SK-N-SH treated with all-trans-retinoic acid at 6 μM for 48 hours (cell line): ENCODE results near the gene KCNQ5.

Source experiments
- ATAC-seq: fragments of 200-7000 bp; cut with Tn5 transposase; 3 replicates; pipeline ENCODE4 v1.9.1; 2020; ENCODE audit warnings: mild to moderate bottlenecking, moderate library complexity
- ARNTL ChIP-seq: fragments of 450-650 bp; formaldehyde crosslinking; IDR thresholded peaks from 2 replicates; pipeline ENCODE4 v1.5.0; 2020; ENCODE audit warnings: low read depth, mild to moderate bottlenecking, moderate library complexity, borderline replicate concordance
- BACH2 ChIP-seq: fragments of 250-450 bp; sonication (Bioruptor Pico); IDR thresholded peaks from 2 replicates; pipeline ENCODE4 v1.9.0; 2021; ENCODE audit warnings: mild to moderate bottlenecking, borderline replicate concordance
- CSDC2 ChIP-seq: fragments of 250-450 bp; sonication (Bioruptor Pico); IDR thresholded peaks from 2 replicates; pipeline ENCODE4 v1.5.0; 2020; ENCODE audit warnings: mild to moderate bottlenecking, moderate library complexity
- CSRNP3 ChIP-seq: fragments of 250-450 bp; sonication (Bioruptor Pico); IDR thresholded peaks from 2 replicates; pipeline ENCODE4 v1.5.1; 2021; ENCODE audit warnings: mild to moderate bottlenecking, moderate library complexity
- ESRRG ChIP-seq: fragments of 250-450 bp; sonication (Bioruptor Pico); IDR thresholded peaks from 2 replicates; pipeline ENCODE4 v1.6.1; 2021; ENCODE audit warnings: mild to moderate bottlenecking
- GLIS3 ChIP-seq: fragments of 250-450 bp; sonication (Bioruptor Pico); IDR thresholded peaks from 2 replicates; pipeline ENCODE4 v1.5.0; 2020; ENCODE audit warnings: mild to moderate bottlenecking, moderate library complexity
- OSR1 ChIP-seq: fragments of 250-450 bp; sonication (Bioruptor Pico); IDR thresholded peaks from 2 replicates; pipeline ENCODE4 v1.8.0; 2022; ENCODE audit warnings: moderate library complexity, mild to moderate bottlenecking, inconsistent platforms
- RARB ChIP-seq: fragments of 250-450 bp; sonication (Bioruptor Pico); IDR thresholded peaks from 2 replicates; pipeline ENCODE4 v1.8.0; 2021; ENCODE audit warnings: mild to moderate bottlenecking, moderate library complexity
- SNAI2 ChIP-seq: fragments of 250-450 bp; sonication (Bioruptor Pico); IDR thresholded peaks from 2 replicates; pipeline ENCODE4 v1.5.0; 2020; ENCODE audit warnings: mild to moderate bottlenecking, moderate library complexity
- TCF4 ChIP-seq: fragments of 250-450 bp; sonication (Bioruptor Pico); IDR thresholded peaks from 2 replicates; pipeline ENCODE4 v1.8.0; 2021; ENCODE audit warnings: mild to moderate bottlenecking, moderate library complexity, borderline replicate concordance
- TOX ChIP-seq: fragments of 250-450 bp; sonication (Bioruptor Pico); IDR thresholded peaks from 2 replicates; pipeline ENCODE4 v1.8.0; 2021; ENCODE audit warnings: mild to moderate bottlenecking, moderate library complexity, borderline replicate concordance
- TSHZ2 ChIP-seq: fragments of 250-450 bp; sonication (Bioruptor Pico); IDR thresholded peaks from 2 replicates; pipeline ENCODE4 v1.5.0; 2020; ENCODE audit warnings: mild to moderate bottlenecking, moderate library complexity
- ZC3H10 ChIP-seq: fragments of 250-450 bp; sonication (Bioruptor Pico); IDR thresholded peaks from 2 replicates; pipeline ENCODE4 v1.5.1; 2021; ENCODE audit warnings: mild to moderate bottlenecking, moderate library complexity
- ZFP3 ChIP-seq: fragments of 250-450 bp; sonication (Bioruptor Pico); IDR thresholded peaks from 2 replicates; pipeline ENCODE4 v1.5.0; 2020; ENCODE audit warnings: mild to moderate bottlenecking, moderate library complexity
- ZFP30 ChIP-seq: fragments of 450-650 bp; formaldehyde crosslinking; IDR thresholded peaks from 2 replicates; pipeline ENCODE4 v1.5.0; 2022; ENCODE audit warnings: mild to moderate bottlenecking, moderate library complexity
- ZNF565 ChIP-seq: fragments of 450-650 bp; formaldehyde crosslinking; conservative IDR thresholded peaks from 2 replicates; pipeline ENCODE4 v1.5.0; 2020; ENCODE audit warnings: low read depth, mild to moderate bottlenecking, moderate library complexity
- ZNF70 ChIP-seq: fragments of 450-650 bp; formaldehyde crosslinking; IDR thresholded peaks from 2 replicates; pipeline ENCODE4 v1.5.0; 2020; ENCODE audit warnings: mild to moderate bottlenecking, moderate library complexity
- ZNF8 ChIP-seq: fragments of 450-650 bp; formaldehyde crosslinking; IDR thresholded peaks from 2 replicates; pipeline ENCODE4 v1.5.0; 2020; ENCODE audit warnings: mild to moderate bottlenecking, moderate library complexity
- TF ChIP-seq, protein P1 (sequence below): fragments of 250-450 bp; sonication (Bioruptor Pico); IDR thresholded peaks from 2 replicates; pipeline ENCODE4 v1.5.1; 2020; ENCODE audit warnings: low read depth, mild to moderate bottlenecking, moderate library complexity
- TF ChIP-seq, protein P2 (sequence below): fragments of 250-450 bp; sonication (Bioruptor Pico); IDR thresholded peaks from 2 replicates; pipeline ENCODE4 v1.8.0; 2021; ENCODE audit warnings: low read depth, mild to moderate bottlenecking, moderate library complexity, borderline replicate concordance
- TF ChIP-seq, protein P3 (sequence below): fragments of 250-450 bp; sonication (Bioruptor Pico); IDR thresholded peaks from 2 replicates; pipeline ENCODE4 v1.8.0; 2020; ENCODE audit warnings: mild to moderate bottlenecking, moderate library complexity, borderline replicate concordance

Gene KCNQ5

GRCh38 chr6:72922401-72922800 lies 300.5 kb downstream of the KCNQ5 start:
- TF ChIP-seq, protein P1, sequence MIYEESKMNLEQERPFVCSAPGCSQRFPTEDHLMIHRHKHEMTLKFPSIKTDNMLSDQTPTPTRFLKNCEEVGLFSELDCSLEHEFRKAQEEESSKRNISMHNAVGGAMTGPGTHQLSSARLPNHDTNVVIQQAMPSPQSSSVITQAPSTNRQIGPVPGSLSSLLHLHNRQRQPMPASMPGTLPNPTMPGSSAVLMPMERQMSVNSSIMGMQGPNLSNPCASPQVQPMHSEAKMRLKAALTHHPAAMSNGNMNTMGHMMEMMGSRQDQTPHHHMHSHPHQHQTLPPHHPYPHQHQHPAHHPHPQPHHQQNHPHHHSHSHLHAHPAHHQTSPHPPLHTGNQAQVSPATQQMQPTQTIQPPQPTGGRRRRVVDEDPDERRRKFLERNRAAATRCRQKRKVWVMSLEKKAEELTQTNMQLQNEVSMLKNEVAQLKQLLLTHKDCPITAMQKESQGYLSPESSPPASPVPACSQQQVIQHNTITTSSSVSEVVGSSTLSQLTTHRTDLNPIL (CRISPR knock-in tag): no peak
- TF ChIP-seq CSDC2 (no peak), OSR1 (CRISPR knock-in tag) (no peak), ESRRG (CRISPR knock-in tag) (no peak), TCF4 (CRISPR knock-in tag) (no peak), SNAI2 (CRISPR knock-in tag) (no peak), RARB (CRISPR knock-in tag) (no peak), CSRNP3 (CRISPR knock-in tag) (no peak), ZNF565 (no peak), ZC3H10 (CRISPR knock-in tag) (no peak)
- TF ChIP-seq, protein P2, sequence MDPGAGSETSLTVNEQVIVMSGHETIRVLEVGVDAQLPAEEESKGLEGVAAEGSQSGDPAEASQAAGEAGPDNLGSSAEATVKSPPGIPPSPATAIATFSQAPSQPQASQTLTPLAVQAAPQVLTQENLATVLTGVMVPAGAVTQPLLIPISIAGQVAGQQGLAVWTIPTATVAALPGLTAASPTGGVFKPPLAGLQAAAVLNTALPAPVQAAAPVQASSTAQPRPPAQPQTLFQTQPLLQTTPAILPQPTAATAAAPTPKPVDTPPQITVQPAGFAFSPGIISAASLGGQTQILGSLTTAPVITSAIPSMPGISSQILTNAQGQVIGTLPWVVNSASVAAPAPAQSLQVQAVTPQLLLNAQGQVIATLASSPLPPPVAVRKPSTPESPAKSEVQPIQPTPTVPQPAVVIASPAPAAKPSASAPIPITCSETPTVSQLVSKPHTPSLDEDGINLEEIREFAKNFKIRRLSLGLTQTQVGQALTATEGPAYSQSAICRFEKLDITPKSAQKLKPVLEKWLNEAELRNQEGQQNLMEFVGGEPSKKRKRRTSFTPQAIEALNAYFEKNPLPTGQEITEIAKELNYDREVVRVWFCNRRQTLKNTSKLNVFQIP (CRISPR knock-in tag): no peak
- ATAC-seq: peak; percentile 38; the same call in 2 of the 3 replicates

DNA sequence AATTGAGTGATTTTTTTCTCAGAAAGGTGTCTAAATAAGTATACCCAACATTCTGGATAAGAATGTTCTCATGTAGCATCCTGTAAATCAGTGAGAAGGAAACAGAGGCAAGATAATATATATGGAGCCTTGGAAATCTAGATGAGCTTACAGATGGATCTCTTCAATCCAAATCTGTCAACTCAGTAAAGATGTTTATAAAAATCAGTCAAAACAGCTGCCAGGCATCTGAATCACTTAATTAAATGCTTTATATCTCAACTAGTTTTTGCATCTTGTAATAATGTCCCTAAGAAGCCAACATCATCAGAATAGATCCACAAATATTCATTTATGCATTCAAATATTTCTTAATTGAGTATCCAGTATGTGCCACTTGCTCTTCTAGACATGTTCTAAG lies 303.3 kb downstream of the KCNQ5 start:
- no peak for ATAC-seq
- no peak for TF ChIP-seq CSRNP3 (CRISPR knock-in tag)
- no peak for TF ChIP-seq CSDC2
- TF ChIP-seq GLIS3: no peak
- TF ChIP-seq TCF4 (CRISPR knock-in tag): no peak
- TF ChIP-seq, protein P1 (CRISPR knock-in tag): no peak
- no peak for TF ChIP-seq SNAI2 (CRISPR knock-in tag)
- TF ChIP-seq RARB (CRISPR knock-in tag): no peak
- TF ChIP-seq, protein P2 (CRISPR knock-in tag): no peak
- TF ChIP-seq ARNTL (CRISPR knock-in tag): no peak
- TF ChIP-seq ZFP30 (CRISPR knock-in tag): no peak
- TF ChIP-seq, protein P3, sequence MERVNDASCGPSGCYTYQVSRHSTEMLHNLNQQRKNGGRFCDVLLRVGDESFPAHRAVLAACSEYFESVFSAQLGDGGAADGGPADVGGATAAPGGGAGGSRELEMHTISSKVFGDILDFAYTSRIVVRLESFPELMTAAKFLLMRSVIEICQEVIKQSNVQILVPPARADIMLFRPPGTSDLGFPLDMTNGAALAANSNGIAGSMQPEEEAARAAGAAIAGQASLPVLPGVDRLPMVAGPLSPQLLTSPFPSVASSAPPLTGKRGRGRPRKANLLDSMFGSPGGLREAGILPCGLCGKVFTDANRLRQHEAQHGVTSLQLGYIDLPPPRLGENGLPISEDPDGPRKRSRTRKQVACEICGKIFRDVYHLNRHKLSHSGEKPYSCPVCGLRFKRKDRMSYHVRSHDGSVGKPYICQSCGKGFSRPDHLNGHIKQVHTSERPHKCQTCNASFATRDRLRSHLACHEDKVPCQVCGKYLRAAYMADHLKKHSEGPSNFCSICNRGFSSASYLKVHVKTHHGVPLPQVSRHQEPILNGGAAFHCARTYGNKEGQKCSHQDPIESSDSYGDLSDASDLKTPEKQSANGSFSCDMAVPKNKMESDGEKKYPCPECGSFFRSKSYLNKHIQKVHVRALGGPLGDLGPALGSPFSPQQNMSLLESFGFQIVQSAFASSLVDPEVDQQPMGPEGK: no peak
- TF ChIP-seq ZNF565: no peak
- TF ChIP-seq OSR1 (CRISPR knock-in tag): no peak
- no peak for TF ChIP-seq ZNF70
- TF ChIP-seq ZFP3: no peak
- TF ChIP-seq TOX (CRISPR knock-in tag): no peak
- no peak for TF ChIP-seq TSHZ2
- TF ChIP-seq BACH2: no peak
- no peak for TF ChIP-seq ZNF8
